Measurements from ENCODE around the gene ADAMTS6. TPM values are rescaled to one million over a fixed set of nuclear protein-coding genes. Genes with fewer than 3 reads are reported as not detected.
A peak's percentile ranks its signal among the peaks of the same experiment; 100 is the strongest.

ADAMTS6 gene
- total and polyA plus RNA-seq, 2 of the 13 experiments (the other 11 are each of a cell fraction or from before 2014, with no cell fraction given) = 3.1 to 8.2 TPM

DNA sequence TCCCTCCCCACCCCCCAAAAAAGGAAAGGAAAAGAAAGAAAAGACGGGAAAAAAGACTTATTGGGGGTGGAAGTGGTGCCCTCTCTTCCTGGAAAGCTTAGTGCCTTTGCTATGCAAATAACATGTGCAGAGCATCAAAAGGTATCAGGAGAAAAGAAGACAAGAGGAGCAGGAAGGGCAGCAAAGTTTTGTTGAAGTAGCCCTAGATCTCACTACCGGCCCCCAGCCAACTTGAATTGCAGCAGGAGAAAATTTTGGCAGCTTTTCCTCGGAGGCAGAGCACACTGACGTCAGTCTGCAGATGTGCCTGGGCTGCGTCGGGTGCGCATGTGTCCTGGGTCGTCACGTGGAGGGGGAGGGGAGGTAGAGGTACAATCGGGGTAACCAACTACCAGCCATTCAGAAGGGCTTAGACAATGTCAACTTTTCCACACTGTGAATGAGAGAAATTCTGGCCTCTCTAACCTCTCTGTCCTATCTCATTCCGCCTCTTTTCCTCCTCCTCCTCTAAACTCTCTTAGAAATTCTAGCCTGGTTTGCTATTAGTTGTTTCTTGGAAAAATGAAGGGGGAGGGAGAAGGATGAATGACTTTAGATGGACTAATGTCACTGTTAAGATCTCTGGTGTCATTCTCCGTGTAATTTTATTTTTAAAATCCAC, at the start of gene ADAMTS6 (continued):
- TF ChIP-seq, protein P1, sequence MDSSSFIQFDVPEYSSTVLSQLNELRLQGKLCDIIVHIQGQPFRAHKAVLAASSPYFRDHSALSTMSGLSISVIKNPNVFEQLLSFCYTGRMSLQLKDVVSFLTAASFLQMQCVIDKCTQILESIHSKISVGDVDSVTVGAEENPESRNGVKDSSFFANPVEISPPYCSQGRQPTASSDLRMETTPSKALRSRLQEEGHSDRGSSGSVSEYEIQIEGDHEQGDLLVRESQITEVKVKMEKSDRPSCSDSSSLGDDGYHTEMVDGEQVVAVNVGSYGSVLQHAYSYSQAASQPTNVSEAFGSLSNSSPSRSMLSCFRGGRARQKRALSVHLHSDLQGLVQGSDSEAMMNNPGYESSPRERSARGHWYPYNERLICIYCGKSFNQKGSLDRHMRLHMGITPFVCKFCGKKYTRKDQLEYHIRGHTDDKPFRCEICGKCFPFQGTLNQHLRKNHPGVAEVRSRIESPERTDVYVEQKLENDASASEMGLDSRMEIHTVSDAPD (CRISPR knock-in tag; IDR thresholded peaks at IDR 0.05) = no peak
- no peak for TF ChIP-seq ZNF530 (CRISPR knock-in tag; IDR thresholded peaks at IDR 0.05; ENCODE audit: low read depth)
- no peak for TF ChIP-seq PCBP1 (IDR thresholded peaks at IDR 0.05; ENCODE audit: borderline replicate concordance, low read depth, low read length)
- no peak for TF ChIP-seq REXO4 (CRISPR knock-in tag; IDR thresholded peaks at IDR 0.05; ENCODE audit: borderline replicate concordance)
- no peak; the same call in 1 of the 2 replicates for TF ChIP-seq RAD51 (IDR thresholded peaks at IDR 0.05; ENCODE audit: borderline replicate concordance)
- no peak for TF ChIP-seq STAT5B (CRISPR knock-in tag; IDR thresholded peaks at IDR 0.05)
- no peak for TF ChIP-seq ZNF430 (CRISPR knock-in tag; IDR thresholded peaks at IDR 0.05)
- TF ChIP-seq, protein P2, sequence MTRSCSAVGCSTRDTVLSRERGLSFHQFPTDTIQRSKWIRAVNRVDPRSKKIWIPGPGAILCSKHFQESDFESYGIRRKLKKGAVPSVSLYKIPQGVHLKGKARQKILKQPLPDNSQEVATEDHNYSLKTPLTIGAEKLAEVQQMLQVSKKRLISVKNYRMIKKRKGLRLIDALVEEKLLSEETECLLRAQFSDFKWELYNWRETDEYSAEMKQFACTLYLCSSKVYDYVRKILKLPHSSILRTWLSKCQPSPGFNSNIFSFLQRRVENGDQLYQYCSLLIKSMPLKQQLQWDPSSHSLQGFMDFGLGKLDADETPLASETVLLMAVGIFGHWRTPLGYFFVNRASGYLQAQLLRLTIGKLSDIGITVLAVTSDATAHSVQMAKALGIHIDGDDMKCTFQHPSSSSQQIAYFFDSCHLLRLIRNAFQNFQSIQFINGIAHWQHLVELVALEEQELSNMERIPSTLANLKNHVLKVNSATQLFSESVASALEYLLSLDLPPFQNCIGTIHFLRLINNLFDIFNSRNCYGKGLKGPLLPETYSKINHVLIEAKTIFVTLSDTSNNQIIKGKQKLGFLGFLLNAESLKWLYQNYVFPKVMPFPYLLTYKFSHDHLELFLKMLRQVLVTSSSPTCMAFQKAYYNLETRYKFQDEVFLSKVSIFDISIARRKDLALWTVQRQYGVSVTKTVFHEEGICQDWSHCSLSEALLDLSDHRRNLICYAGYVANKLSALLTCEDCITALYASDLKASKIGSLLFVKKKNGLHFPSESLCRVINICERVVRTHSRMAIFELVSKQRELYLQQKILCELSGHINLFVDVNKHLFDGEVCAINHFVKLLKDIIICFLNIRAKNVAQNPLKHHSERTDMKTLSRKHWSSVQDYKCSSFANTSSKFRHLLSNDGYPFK (CRISPR knock-in tag; IDR thresholded peaks at IDR 0.05; ENCODE audit: borderline replicate concordance) = no peak
- peak; percentile 69 for TF ChIP-seq HNRNPLL (IDR thresholded peaks at IDR 0.05; ENCODE audit: low read depth, low read length, poor library complexity, severe bottlenecking)
- TF ChIP-seq NFE2 (CRISPR knock-in tag; IDR thresholded peaks at IDR 0.05) = no peak
- 0 out of 2 replicates have a peak, but pooled peaks have one; percentile 33 for TF ChIP-seq JUND (CRISPR knock-in tag; IDR thresholded peaks at IDR 0.05)
- no peak for TF ChIP-seq ERF (CRISPR knock-in tag; IDR thresholded peaks at IDR 0.05)
- no peak for TF ChIP-seq KLF15 (CRISPR knock-in tag; IDR thresholded peaks at IDR 0.05; ENCODE audit: borderline replicate concordance)
- TF ChIP-seq SMARCC2 (IDR thresholded peaks at IDR 0.05) = no peak
- TF ChIP-seq ZNF773 (CRISPR knock-in tag; IDR thresholded peaks at IDR 0.05; ENCODE audit: borderline replicate concordance) = no peak
- TF ChIP-seq, protein P3, sequence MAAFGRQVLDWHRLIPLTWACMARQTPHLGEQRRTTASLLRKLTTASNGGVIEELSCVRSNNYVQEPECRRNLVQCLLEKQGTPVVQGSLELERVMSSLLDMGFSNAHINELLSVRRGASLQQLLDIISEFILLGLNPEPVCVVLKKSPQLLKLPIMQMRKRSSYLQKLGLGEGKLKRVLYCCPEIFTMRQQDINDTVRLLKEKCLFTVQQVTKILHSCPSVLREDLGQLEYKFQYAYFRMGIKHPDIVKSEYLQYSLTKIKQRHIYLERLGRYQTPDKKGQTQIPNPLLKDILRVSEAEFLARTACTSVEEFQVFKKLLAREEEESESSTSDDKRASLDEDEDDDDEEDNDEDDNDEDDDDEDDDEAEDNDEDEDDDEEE (CRISPR knock-in tag; IDR thresholded peaks at IDR 0.05) = no peak
- no peak for TF ChIP-seq RXRB (CRISPR knock-in tag; IDR thresholded peaks at IDR 0.05; ENCODE audit: borderline replicate concordance)
- no peak for TF ChIP-seq FOXK2 (IDR thresholded peaks at IDR 0.05)
- no peak for TF ChIP-seq CCDC6 (CRISPR knock-in tag; IDR thresholded peaks at IDR 0.05)
- no peak for TF ChIP-seq ZSCAN31 (CRISPR knock-in tag; IDR thresholded peaks at IDR 0.05; ENCODE audit: low read depth)
- TF ChIP-seq ZNF615 (CRISPR knock-in tag; IDR thresholded peaks at IDR 0.05; ENCODE audit: borderline replicate concordance) = no peak
- TF ChIP-seq, protein P4, sequence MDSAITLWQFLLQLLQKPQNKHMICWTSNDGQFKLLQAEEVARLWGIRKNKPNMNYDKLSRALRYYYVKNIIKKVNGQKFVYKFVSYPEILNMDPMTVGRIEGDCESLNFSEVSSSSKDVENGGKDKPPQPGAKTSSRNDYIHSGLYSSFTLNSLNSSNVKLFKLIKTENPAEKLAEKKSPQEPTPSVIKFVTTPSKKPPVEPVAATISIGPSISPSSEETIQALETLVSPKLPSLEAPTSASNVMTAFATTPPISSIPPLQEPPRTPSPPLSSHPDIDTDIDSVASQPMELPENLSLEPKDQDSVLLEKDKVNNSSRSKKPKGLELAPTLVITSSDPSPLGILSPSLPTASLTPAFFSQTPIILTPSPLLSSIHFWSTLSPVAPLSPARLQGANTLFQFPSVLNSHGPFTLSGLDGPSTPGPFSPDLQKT (CRISPR knock-in tag; IDR thresholded peaks at IDR 0.05; ENCODE audit: borderline replicate concordance) = no peak
- no peak for TF ChIP-seq FIP1L1 (IDR thresholded peaks at IDR 0.05; ENCODE audit: borderline replicate concordance, insufficient read depth, low read depth, low read length)
